DMS53 treated with DMSO at 0.1 percent for 48 hours (cell line): ENCODE measurements around the gene ALOX15B.
"Not testable (repeated sequence)": the region's sequence is repeated elsewhere in the genome, so short reads cannot be mapped to it uniquely, and the experiment has no call there.

Source experiments
- DNase-seq: peaks from one replicate; lab custom pipeline; 2025; ENCODE audit not compliant: unreplicated experiment; lab: John Stamatoyannopoulos, UW

ALOX15B gene

DNA sequence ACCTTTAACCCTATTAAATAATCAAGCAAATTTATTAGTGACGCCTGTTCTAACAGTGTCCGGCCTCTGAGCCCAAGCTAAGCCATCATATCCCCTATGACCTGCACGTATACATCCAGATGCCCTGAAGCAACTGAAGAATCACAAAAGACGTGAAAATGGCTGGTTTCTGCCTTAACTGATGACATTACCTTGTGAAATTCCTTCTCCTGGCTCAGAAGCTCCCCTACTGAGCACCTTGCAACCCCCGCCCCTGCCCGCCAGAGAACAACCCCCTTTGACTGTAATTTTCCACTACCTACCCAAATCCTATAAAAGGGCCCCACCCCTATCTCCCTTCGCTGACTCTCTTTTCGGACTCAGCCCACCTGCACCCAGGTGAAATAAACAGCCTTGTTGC is 23.0 kb downstream of the ALOX15B start:
- DNase-seq: not testable (repeated sequence)

DNA sequence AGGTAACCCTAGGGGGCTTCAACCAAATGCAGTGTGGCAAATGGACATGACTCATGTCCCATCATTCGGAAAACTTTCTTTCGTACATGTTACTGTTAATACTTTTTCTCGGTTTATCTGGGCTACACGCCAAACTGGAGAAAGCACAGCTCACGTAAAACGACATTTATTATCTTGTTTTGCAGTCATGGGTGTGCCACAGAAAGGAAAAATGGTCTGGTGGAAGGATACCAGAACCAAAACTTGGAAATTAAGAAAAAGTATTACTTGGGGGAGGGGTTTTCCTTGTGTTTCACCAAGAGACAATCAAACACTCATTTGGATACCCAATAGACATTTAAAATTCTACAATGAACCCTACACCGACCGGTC is 23.6 kb downstream of the ALOX15B start:
- no peak for DNase-seq

DNA sequence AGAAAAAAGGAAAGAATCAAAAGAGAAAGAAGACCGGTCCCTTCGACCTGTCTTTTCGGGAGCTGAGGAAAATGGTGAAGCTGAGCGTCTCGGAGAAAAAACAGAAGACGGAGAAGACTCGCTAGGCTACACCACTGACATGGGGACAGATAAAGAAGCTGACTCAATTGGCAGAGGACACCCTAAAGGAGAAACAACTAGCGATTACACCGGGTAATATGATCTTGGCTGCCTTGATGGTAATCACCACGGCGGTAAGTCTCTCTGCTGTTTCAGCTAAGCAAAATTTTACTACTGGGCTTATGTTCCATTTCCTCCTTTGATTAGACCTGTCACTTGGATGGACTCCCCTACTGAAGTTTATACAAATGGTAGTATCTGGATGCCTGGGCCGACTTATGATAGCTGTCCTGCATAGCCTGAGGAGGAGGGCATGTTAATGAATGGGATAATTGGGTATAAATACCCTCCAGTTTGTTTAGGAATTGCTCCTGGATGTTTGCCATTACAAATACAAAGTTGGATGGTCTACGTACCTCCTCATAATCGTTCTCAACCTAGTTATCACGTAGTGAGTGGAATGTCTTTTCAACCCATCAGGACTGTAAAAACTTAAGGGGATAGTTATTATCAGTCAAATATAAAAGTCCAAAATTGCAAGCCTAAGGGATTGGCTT is 24.1 kb downstream of the ALOX15B start:
- DNase-seq: no peak

DNA sequence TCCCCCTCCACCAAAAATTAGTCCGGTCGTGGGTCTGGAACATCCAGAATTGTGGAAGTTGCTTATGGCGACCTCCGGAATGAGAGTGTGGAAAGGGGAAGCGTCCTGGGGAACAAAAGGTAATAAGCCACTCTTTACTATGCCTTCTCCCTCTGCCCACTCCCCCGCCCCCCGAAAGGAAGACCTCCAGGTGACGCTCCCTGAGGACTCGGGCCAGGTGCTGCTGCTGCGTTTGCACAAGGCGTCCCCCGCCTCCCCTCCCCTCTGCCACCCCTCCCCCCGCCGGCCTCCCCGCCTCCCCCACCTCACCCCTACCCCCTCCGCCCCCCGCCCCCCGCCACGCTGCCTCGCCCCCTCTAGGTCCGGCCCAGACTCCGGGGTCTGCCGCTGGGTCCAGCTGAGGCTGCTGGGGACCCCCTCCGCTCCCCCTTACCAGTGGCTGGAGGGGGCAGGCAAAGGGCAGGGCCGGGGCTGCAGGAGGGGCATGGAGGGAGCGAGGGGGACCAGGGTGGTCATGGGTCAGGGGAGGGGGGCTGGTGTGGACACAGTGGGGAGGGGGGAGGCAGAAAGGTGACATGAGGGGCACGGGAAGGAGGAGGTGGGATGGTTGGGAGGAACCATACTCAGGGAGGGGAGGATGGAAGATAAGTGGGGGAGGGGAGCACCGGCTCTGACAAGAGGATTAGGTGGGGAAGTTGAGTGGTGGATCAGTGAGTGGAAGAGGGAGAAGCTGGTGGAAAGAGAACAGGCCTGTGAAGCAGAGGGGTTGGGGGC is 25.1 kb downstream of the ALOX15B start:
- DNase-seq: no peak

GRCh38 chr17:8064561-8065019 is 25.7 kb downstream of the ALOX15B start:
- no peak for DNase-seq

GRCh38 chr17:8066841-8067775 is 28.2 kb downstream of the ALOX15B start:
- DNase-seq: no peak

DNA sequence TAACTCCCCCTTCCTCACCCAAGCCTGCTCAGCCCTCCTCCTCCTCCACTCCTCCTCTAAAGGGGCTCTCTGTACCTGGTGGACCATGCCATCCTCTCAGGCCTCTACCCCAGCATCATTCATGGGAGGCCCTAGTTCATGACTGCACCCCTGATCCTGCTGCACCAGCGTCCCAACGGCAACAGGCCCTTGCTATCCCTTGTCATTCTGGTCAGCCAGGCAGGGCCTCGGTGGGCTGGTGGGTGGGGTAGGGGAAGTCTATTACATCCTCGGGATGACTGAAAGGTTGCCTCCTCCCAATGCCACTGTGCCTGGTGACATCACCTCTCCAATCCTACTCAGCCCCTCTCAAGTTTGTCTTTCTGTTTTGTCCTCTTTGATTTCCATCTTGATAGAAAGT is 28.9 kb downstream of the ALOX15B start:
- no peak for DNase-seq

DNA sequence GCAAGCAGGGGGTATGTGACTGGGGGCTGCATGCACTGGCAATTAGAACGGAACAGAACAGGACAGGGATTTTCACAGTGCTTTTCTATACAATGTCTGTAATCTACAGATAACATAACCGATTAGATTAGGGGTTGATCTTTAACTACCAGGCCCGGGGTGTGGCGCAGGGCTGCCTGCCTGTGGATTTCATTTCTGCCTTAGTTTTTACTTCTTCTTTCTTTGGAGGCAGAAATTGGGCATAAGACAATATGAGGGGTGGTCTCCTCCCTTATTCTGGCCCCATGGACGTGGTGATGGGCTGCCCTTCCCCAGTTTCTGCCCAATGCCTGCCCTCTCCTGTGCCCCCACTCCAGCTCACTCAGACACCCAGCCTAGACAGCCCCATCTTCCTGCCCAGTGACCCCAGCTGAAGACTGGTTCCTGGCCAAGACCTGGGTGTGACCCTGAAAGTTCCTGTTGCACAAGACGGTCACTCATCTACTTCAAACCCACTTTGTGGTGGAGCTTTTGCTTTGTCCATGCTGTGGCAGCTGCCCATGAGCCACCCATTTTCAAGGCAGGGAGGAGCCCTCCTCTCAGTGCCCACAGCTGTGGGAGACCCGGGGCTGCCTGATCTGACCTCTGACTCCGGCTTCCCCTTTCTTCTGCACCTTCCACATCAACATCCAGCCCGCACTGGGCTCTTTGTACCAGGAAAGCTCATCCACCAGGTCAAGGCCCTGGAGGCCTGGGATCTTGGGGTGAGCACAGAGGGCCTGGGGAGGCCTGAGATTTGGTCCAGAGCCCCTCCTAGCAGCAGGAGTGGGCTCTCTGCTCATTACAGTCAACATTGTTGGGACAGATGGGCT is 30.1 kb downstream of the ALOX15B start:
- no peak for DNase-seq

- no peak for DNase-seq
These were observed 30.7 kb downstream of the ALOX15B start for GRCh38 chr17:8069587-8069860.

- DNase-seq: no peak
These were observed 32.6 kb downstream of the ALOX15B start for GRCh38 chr17:8071496-8071895.

- DNase-seq: no peak
These were observed 33.5 kb downstream of the ALOX15B start for GRCh38 chr17:8072341-8072728.

- DNase-seq: no peak
These were observed 34.0 kb downstream of the ALOX15B start for GRCh38 chr17:8072729-8073461.

- peak; percentile 73 for DNase-seq
These were observed 35.0 kb downstream of the ALOX15B start for GRCh38 chr17:8073627-8074484.

- DNase-seq: no peak
These were observed 35.7 kb downstream of the ALOX15B start for GRCh38 chr17:8074554-8074953.

- DNase-seq: no peak
These were observed 36.2 kb downstream of the ALOX15B start for GRCh38 chr17:8075081-8075480.

- no peak for DNase-seq
These were observed 36.9 kb downstream of the ALOX15B start for GRCh38 chr17:8075574-8076342.

DNA sequence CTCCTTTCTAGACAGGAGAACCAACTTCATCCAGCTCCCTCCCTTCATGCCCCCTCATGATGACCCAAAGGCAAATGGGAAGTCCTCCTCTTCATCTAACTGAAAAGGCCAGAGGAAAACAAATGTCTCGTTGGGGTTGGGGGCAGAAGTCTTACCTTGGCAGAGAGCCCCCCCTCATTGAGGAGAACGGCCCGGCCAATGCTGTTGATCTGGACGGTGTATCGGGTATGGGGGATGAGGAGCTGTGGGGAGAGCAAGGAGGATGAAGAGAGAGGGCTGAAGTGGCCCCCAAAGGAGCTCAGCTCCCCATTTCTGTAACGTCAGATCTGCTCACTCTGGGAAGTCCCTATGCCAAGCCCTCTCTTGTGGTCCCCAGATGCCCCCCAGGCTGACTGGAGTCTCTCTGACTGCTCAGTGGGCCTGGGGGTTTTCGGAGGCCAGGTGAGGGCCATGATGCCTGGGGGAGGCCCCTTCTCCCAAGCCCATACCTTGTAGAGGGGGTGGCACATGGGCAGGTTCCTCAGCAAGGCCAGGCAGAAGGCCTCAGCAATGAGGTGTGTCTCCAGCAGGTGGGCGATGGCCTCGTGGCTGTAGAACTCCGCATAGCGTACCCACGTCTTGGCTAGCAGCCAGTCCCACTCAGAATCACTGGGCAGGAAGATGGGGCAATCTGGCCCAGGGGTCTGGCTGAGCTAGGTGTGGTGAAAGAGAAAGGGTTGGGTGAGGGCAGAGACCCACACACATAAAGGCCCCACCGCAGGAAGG is 37.8 kb downstream of the ALOX15B start:
- DNase-seq: no peak

DNA sequence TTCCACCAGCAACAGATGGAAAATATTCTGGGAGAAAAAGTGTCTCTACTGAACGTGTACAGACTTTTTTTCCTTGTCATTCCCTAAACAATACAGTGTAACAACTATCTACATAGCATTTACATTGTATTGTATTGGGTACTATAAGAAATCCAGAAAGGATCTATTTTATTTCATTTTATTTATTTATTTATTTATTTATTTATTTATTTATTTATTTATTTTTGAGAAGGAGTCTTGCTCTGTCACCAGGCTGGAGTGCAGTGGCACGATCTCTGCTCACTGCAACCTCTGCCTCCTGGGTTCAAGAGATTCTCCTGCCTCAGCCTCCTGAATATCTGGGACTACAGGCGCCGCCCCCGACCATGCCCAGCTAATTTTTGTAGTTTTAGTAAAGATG is 39.1 kb downstream of the ALOX15B start:
- not testable (repeated sequence) for DNase-seq
